ENCODE measurements around the gene ANKS1B.
"Not testable (repeated sequence)": the region's sequence is repeated elsewhere in the genome, so short reads cannot be mapped to it uniquely, and the experiment has no call there.

The ANKS1B gene

DNA sequence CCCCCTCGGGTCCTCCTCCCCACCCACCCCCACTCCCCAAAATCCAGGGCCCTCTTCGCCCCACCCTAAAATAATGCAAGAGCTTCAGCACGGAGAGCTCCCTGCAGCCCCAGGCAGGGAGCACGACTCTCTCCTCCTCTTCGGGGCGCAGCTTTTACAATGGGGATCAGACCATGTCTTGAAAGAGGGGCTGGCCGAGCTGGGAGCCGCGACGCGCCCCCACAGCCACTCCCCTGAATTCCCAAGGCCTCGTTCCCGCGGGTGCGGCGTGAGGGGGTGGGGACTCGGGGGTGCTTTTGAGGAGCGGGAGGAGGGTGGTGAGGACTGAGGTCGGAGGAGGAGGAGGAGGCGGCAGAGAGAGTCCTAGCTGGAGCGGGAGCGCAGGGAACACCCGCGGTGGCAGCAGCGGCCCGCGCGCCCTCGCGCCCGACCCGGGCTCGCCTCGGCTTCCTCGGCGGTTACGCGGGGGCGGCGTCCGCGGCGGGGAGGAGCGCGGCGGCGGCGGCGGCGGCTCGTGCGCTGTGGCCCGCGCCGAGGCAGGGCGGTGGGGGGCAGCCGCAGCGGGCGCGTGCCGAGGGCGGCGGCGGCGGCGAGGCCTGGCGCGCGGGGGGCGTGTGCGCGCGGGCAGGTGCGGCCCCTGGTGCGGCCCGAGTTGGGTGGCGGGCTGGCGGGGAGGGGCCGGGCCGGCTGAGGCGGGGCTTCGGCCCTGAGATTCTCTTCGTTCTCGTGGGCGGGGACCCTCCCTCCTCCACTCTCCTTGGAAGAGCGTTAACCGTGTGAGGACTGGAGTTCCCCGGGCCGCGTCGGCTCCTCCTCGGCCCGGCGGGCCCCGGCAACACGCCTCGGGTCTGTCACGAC, at the start of gene ANKS1B:
TSS of gene ANKS1B (minus strand) at position 666 of the 858 bp plus-strand sequence. CDS start 699 bp downstream, outside the sequence.
- no peak for DNase-seq

DNA sequence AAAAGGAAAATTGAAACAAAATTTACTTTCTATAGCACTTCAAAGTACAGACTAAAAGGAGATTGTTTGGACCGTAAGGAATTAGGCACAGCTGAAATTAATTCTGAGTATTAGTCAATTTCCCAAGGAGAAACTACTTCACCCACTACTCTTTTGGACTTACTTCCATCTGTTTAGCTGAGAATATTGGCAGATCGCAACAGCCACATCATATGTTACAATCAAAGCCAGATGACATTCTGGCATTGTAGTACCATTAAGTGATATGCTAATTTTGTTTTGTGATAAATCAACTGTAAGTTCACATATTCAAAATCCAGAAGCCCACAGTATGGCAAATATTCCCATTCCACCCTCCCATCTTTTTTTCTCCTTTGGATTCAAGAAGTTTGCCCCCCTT, 47.1 kb upstream of the ANKS1B start:
- no peak for DNase-seq

DNA sequence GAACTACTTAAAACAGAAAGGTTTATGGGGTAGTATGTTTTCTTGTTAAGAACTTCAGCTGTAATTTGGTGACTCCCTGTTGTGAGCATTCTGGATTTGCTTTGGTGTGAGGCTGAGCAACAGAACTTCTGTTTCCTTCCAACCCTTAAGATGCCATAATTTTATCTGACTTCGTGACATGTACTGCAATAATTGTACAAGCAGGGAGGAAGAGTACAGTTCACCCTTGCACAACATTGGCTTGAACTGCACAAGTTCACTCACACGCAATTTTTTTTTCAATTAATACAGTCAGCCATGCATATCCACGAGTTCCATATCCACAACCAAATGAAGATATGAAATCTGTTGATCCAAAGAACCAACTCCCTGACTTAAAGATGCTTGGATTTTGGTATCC, 42.9 kb upstream of the ANKS1B start:
- DNase-seq: no peak

DNA sequence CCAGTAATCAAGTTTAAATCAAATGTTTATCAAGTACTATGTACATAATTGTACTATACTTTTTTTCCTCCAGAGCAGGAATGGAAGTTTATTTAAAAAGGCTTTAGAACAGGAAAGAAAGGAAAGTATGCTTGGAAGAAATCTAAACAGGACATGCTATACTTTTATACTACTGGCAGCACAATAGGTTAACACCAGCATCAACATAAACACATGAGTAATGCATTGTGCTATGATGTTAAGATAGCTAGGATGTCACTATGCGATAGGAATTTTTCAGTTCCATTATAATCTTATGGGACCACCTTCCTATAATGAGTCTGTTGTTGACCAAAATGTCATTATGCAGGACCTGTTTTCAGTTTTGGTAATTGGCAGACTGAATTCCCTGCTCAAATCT, 41.5 kb upstream of the ANKS1B start:
- no peak for DNase-seq

DNA sequence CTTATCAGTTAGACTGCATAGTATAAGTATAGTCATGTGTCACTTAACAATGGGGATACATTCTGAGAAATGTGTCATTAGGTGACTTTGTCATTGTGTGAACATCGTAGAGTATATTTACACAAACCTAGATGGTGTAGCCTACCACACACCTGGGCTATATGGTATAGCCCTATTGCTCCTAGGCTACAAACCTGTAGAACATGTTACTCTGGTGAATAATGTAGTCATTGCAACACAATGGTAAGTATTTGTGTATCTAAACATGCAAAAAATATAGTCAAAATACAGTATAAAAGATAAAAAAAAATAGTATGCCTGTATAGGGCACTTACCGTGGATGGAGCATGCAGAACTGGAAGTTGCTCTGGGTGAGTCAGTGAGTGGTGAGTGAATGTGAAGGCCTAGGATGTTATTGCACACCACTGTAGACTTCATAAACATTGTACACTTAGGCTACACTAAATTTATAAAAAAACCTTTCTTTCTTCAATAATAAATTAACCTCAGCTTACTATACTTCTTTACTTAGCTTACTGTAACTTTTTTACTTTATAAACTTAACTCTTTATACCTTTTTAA, 40.3 kb upstream of the ANKS1B start:
- DNase-seq: no peak

DNA sequence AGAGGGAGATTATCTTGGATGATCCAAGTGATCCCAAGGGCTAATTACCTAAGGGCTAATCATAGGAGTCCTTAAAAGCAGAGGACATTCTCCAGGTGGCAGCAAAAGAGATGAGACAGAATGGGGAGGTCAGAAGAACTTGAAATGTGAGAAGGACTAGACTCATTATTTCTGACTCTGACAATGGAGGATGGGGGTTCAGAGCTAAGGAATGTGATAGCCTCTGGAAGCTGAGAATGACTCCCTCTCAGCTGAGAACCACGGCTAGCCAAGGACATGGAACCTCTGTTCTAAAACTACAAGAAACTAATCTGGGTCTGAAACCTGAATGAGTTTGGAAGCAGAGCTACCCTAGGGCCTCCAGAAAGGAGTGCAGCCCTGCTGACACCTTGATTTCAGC, 35.6 kb upstream of the ANKS1B start:
- DNase-seq: no peak

DNA sequence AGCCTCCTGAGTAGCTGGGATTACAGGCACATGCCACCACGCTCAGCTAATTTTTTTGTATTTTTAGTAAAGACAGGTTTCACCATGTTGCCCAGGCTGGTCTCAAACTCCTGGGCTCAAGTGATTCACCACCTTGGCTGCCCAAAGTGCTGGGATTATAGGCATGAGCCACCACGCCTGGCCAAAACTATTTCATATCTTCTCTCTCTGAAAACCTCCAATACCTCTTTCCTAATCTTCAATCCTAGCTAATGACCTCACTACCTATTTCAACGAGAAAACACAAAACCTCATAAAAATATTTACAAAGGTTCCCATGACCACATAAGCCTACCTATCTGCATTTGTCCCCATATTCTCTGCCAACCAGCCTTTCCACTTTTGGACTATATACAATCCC, 32.3 kb upstream of the ANKS1B start:
- DNase-seq: no peak

DNA sequence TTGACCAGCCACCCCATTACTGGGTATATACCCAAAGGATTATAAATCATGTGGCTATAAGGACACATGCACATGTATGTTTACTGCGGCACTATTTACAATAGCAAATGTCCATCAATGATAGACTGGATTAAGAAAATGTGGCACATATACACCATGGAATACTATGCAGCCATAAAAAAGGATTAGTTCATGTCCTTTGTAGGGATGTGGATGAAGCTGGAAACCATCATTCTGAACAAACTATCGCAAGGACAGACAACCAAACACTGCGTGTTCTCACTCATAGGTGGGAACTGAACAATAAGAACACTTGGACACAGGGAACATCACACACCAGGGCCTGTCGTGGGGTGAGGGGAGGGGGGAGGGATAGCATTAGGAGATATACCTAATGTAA, 31.6 kb upstream of the ANKS1B start:
- not testable (repeated sequence) for DNase-seq

DNA sequence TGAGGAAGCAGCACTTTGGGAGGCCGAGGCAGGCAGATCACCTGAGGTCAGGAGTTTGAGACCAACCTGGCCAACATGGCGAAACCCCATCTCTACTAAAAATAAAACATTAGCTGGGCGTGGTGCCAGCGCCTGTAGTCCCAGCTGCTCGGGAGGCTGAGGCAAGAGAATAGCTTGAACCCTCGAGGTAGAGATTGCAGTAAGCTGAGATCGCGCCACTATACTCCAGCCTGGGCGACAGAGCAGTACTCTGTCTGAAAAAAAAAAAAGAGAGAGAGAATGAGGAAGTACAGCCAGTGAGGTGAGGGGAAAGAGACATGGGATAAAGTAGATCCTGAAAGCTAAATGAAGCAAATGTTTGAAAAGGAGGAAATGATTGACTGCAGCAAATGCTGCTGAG, 21.1 kb upstream of the ANKS1B start:
- peak; percentile 2 for DNase-seq

DNA sequence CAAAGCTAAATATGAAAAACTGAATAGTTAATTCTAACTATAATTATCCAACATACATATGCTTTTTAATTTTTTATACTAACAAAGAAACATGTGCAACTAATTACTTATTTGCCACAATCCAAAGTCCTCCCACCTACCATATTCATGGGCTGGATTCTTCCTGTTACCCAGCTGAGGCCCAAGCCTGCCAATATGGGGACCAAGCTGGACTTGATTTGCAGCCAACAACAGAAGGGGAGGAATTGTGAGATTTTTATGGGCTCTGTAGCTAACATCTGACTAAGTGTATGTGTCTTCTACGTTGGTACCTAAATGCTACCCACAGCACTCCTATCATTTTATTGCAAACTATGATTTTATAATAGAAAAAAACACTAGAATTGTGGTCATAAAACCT, 13.1 kb upstream of the ANKS1B start:
- no peak for DNase-seq

DNA sequence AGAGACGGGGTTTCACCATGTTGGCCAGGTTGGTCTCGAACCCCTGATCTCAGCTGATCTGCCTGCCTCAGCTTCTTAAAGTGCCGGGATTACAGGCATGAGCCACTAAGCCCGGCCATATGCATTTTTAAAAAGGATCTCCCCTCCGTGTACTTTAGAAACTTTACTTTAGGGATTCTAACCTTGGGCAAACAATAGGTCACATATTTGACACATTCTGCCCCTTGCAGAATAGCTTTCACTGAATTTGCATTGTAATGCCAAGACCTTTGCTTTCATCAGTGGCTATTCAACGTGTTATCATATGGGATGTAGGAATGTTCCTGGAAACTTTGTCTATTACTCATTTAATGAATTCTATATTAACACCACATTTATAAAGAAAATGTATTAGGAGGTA, 11.4 kb upstream of the ANKS1B start:
- no peak for DNase-seq

DNA sequence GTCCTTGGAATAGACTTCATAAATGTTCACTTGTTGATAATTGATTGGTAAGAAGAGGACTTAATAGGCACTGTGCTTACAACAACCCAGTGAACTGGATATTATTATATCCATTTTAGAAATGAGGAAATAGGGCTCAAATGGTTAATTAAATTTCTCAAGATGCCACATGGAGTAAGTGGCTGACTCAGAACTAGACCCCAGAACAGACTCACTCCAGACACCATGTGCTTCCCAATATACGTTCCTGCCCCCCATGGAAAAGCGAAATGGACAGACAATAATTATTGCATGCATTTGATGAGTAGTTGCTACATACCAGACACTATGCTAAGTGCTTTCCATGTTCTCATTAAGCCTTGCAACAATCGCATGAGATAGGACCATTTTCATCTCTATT, 895 bp upstream of the ANKS1B start:
- DNase-seq: no peak

DNA sequence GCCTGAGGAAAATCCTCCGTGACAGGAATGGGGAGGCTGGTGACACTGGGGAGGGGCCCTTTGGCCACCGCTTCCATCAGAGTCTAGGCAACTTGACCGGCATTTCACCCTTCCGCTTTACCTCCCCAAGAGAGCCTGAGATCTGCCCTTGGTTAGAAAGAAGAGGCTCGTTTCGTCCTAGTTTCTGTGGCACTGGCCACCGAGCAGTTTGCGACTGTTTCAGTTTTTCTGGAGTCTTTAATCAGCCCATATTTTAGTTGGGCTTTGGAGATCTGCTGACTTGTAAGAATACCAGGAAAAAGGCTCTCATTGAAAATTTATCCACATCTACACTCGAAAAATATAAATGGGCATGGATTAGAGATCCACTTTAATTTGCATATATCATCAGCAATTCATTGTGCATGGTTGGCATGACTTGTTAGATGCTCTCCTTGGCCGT, 414 bp upstream of the ANKS1B start:
- DNase-seq: no peak

DNA sequence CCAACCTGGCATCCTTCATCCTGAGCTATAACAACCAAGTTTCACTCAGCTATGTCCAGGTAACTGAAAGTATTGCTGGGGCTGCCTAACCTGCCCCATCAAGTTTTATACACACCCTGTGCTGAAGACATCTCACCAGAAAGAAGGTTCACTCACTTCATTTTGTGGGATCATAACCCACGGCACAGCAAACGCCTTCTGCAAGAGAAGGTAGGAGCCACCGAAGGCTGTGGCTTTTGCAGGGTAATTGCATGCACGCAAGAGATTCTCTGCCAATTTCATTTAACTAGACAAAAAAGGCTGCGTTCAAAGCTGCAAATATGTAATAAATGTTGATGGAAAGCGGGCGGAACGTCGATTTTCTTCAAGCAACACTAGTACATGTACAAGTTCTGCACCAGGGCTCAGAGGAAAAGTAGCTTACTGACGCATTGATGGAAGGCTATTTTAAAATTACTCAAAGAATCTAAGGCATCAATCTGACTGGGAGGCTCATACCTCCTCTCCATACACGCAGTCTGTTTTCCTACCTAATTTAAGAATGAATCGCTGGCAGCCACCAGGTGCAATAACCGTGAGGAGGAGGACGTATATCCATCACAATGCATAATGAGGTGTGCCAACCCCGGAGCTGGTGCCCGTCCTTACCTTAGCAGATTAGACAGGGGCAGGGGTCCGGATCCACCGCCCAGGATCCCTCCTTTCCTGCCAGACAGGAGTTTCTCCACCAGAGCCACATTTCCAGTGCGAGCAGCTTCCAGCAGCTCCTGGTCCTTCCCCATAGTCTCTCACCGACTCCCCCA, 1.1 kb downstream of the ANKS1B start:
- DNase-seq: no peak

DNA sequence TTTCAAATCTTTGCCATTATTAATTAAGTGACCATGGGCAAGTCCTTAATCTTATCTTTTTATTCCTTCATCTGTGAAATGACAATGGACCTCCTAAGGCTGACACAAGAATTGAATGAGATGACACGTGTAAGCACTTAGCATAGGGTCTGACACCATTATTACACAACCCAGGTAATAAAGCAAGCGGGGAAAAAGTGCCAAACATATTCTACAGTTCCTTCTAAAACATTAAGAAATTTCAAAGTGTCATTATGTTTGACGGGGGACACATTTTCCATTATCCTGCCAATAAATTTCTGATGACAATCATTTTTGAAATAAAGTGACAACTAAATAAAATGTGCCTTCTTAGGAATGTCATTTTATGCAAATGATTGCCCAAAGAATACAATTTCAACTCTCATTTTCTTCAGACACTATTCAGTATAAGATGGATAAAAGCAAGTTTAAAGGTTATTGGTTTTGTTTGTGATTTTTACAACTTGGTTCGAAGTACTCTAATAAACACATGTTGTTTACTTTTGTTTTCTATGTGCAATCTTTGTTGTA, 3.0 kb downstream of the ANKS1B start:
- no peak for DNase-seq

DNA sequence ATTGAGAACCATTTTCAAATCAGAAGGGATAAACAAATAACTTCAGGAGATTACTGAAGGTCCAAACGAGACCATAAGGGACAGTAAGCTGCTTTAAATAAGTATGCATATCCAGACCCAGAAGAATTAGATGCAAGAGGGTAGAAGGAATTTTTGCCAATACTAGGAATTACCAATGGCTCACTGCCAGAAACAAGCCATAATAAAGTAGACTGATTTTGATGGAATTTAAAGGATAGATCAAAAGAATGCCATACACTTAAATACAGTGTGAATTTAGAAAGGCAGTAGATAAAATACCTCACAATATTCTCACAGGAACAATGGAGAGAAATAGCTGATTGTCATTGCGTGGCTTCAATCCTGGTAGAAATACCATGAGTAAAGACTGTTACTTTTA, 5.3 kb downstream of the ANKS1B start:
- DNase-seq: no peak

DNA sequence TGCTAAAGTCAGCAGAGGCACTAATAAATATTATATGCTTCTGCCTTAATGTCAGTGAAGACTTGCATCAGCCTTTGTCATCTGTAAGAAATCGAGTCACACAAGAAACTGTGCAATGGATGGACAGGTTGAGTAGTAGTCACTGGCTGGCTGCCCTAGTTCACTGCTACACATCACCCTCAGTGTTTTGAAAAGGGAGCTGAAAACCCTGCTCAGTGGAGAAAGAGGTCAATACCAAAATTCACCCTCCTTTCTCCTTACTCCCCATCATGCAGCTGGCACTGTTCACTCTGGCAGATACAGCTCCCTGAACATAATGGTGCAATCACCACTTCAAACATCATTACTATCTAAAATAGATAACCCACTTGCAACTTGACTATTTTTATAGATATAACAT, 6.6 kb downstream of the ANKS1B start:
- no peak for DNase-seq

DNA sequence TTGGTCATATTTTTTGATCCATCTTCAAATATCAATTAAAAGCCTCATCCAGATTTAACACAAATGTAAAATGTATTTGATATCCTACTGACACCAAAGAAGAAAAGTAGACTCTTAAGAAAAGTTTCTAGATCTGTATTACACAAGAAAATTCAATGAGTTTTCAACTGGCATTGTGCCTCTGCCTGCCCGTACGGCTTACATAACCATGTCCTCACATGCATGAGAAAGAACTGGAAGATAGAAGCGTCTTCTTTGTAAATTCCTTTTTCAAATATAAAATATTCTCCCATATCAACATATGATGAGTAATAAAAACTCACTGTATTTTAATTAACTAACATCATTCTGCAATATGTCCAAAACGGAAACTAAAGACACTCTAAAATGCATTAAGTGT, 7.2 kb downstream of the ANKS1B start:
- no peak for DNase-seq

DNA sequence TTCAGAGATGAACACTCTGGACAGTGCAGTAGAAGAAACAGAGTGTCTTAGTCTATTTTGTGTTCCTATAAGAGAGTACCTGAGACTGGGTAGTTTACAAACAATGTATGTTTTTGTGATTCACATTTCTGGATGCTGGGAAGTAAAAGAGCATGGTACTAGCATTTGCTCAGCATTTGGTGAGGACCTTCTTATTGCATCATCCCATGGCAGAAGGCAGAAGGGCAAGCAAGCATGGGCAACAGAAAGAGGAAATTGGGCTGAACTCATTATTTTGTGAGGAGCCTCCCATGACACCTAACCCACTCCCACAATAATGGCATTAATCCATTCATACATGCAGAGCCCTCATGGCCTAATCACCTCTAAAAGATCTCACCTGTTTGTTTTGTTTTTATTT, 8.0 kb downstream of the ANKS1B start:
- DNase-seq: no peak

DNA sequence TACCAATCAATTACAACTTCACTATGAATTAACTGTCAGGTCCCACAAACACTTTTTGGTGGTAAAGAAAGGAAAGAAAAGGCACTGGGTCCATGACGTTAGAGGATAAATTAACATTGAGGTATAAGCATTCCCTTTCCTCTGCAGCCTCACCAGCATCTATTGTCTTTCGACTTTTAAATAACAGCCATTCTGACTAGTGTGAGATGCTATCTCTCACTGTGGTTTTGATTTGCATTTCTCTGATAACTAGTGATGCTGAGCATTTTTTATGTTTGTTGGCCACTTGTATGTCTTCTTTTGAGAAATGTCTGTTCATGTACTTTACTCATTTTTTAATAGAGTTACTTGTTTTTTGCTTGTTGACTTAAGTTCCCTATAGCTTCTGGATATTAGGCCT, 9.4 kb downstream of the ANKS1B start:
- no peak for DNase-seq

DNA sequence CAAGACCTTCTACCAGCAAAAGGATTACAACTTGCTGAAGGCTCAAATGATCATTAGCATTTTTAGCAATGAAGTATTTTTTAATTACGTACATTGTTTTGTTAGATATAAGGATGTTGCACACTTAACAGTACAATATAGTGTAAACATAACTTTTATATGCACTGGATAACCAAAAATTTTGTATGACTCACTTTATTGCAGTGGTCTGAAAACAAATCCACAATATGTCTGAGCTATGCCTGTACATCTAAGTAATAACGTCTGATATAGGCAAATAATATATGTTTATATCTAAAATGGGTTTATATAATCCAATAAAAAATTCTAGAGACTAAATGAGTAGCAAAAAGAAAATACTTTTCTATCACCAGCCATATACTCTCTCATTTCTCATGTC, 10.6 kb downstream of the ANKS1B start:
- no peak for DNase-seq

DNA sequence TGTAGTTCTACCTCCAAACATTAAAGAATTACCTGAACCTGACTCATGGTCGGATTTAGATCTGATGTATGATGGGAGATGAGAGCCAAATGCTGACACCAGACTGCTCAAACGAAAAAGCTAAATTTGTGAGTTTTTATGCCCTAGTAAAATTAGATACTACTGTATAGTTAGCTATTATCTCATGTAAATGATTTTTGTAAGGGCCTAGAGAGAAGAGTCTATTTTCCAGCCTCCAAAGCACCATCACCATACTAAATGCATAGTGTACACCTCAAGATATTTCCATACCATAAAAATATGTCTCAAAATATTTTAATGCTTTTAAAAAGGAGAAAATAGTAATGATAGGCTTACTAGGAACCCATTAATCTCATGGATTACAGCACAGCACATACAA, 18.3 kb downstream of the ANKS1B start:
- DNase-seq: no peak

DNA sequence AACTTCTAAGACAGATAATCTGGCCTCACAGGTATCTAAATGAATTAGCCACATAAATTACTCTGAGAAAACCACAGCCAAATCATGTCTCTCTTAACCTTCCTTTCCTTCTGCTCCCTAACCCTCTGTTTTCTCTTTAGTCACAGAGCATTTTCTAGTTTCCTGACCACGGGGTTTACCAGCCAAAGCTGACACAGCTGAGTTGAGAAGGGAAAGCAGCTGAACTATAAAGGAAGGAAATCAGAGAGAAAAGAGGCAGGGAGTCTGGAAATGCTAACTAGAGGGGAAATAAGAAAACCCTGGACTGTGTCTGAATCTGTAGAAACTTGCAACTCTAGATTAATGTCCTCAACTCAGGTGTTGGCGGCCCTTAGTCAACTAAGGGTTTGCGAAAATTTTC, 24.4 kb downstream of the ANKS1B start:
- no peak for DNase-seq
